Measurements from ENCODE around the gene GSS. TPM values are rescaled to one million over a fixed set of nuclear protein-coding genes. Genes with fewer than 3 reads are reported as not detected.

The GSS gene
- total RNA-seq, 1 experiment from 2014 or later = 110 TPM

DNA sequence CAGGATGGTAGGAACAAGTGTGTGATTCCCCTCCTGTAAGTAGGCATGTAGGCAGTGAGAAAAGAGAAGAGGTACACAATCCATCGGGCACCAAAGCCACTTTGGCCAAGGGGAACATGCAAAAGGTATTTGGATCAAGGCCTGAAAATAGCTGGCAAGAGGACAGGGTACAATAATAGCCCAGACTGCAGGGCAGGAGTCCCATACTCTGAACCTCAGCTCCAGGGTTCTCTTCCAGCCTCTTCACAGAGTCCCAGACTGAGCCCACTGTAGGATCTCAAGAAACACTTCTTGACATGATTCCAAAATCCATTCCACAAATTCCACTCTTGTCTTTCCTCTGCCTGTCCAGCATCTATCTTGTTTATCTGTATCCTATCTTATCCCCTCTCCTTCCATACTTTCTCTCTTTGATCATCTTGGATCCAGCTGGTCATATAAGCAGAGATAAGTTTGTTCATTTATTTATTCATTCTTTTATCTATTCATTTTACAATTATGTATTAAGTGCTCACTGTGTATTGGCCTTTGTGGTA, 59.5 kb downstream of the GSS start:
- intact Hi-C loops (cut with micrococcal nuclease; ENCODE audit: unreplicated experiment) = no loop called here
- H3K27ac Mint-ChIP-seq (ENCODE audit: unreplicated experiment) = no peak overlapping the region
- no peaks in the 10 kb centered on the region for H3K27me3 Mint-ChIP-seq (ENCODE audit: unreplicated experiment)
- no peak for DNase-seq
- CTCF ChIA-PET = interaction anchor here (0.6 to 1.7 kb wide), 3 partner anchors 11 to 452 kb away, joined by 3 to 5 read pairs (median 3); no protein-coding TSS in a partner anchor
- BruUV-seq (replicated peaks) = no TSS peak
- TF ChIP-seq, protein P1, sequence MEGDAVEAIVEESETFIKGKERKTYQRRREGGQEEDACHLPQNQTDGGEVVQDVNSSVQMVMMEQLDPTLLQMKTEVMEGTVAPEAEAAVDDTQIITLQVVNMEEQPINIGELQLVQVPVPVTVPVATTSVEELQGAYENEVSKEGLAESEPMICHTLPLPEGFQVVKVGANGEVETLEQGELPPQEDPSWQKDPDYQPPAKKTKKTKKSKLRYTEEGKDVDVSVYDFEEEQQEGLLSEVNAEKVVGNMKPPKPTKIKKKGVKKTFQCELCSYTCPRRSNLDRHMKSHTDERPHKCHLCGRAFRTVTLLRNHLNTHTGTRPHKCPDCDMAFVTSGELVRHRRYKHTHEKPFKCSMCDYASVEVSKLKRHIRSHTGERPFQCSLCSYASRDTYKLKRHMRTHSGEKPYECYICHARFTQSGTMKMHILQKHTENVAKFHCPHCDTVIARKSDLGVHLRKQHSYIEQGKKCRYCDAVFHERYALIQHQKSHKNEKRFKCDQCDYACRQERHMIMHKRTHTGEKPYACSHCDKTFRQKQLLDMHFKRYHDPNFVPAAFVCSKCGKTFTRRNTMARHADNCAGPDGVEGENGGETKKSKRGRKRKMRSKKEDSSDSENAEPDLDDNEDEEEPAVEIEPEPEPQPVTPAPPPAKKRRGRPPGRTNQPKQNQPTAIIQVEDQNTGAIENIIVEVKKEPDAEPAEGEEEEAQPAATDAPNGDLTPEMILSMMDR (IDR thresholded peaks at IDR 0.05; ENCODE audit: unreplicated experiment) = no peak
- H3K4me1 Mint-ChIP-seq (ENCODE audit: low read depth, unreplicated experiment) = no peaks in the 10 kb centered on the region
- H3K9me3 Mint-ChIP-seq (ENCODE audit: low read depth, unreplicated experiment) = no peaks in the 10 kb centered on the region
- no peak overlapping the region for H3K4me3 Mint-ChIP-seq (ENCODE audit: low read depth, unreplicated experiment)
- no peaks in the 10 kb centered on the region for H3K36me3 Mint-ChIP-seq (ENCODE audit: insufficient read depth, unreplicated experiment)

DNA sequence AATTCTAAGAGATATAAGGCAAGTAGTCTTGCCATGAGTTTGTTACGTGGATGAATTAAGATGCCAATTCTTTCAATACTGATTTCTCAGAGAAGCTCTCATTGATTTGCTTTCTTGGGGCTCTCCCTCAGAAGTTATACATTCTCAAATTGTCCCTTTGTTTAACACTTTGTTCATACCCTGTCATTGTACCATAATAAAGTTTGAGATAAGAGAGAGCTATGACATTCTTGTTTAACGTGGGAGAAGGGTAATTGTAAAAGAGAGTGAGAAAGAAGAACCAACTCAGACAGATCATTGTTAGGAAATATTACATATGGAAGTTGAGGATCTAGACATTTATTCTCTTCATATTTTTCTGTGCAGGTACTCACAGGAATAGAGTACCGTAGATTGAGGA, 60.1 kb downstream of the GSS start:
- intact Hi-C loops (cut with micrococcal nuclease; ENCODE audit: unreplicated experiment) = no loop called here
- Mint-ChIP-seq H3K27ac (ENCODE audit: unreplicated experiment) (no peak overlapping the region), H3K36me3 (ENCODE audit: insufficient read depth, unreplicated experiment) (no peaks in the 10 kb centered on the region), H3K27me3 (ENCODE audit: unreplicated experiment) (no peaks in the 10 kb centered on the region), H3K9me3 (ENCODE audit: low read depth, unreplicated experiment) (no peaks in the 10 kb centered on the region), H3K4me1 (ENCODE audit: low read depth, unreplicated experiment) (no peaks in the 10 kb centered on the region), H3K4me3 (ENCODE audit: low read depth, unreplicated experiment) (no peak overlapping the region)
- DNase-seq = no peak
- TF ChIP-seq, protein P1 (IDR thresholded peaks at IDR 0.05; ENCODE audit: unreplicated experiment) = no peak
- CTCF ChIA-PET = interaction anchor here (1.7 kb wide), 1 partner anchor 12 kb away, joined by 3 read pairs; no protein-coding TSS in a partner anchor
- no TSS peak for BruUV-seq (replicated peaks)

DNA sequence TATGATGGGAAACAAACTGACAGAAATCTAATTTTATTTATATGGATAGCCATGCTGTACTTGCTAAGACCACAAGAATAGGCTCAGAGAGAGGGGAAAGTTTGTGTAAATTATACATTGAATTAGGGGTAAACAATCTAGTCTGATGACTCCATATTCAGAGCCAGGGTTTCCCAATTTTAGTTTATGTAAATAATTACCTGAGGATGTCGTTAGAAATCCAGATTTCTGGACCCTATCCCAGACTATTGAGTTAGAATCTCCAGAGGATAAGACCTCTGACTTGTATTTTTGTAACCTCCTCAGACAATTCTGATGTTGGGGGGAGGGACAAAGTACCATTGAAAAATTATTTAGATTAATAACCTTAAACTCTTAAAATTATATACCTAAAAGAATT, 60.9 kb downstream of the GSS start:
- Mint-ChIP-seq H3K9me3 (ENCODE audit: low read depth, unreplicated experiment) (no peaks in the 10 kb centered on the region), H3K4me1 (ENCODE audit: low read depth, unreplicated experiment) (peaks cover 5% of the 10 kb centered on the region), H3K27me3 (ENCODE audit: unreplicated experiment) (no peaks in the 10 kb centered on the region), H3K4me3 (ENCODE audit: low read depth, unreplicated experiment) (no peak overlapping the region), H3K36me3 (ENCODE audit: insufficient read depth, unreplicated experiment) (no peaks in the 10 kb centered on the region), H3K27ac (ENCODE audit: unreplicated experiment) (no peak overlapping the region)
- BruUV-seq (replicated peaks) = no TSS peak
- TF ChIP-seq, protein P1 (IDR thresholded peaks at IDR 0.05; ENCODE audit: unreplicated experiment) = no peak
- intact Hi-C loops (cut with micrococcal nuclease; ENCODE audit: unreplicated experiment) = no loop called here
- CTCF ChIA-PET = interaction anchor here (1.7 kb wide), 1 partner anchor 13 kb away, joined by 3 read pairs; no protein-coding TSS in a partner anchor
- DNase-seq = no peak

DNA sequence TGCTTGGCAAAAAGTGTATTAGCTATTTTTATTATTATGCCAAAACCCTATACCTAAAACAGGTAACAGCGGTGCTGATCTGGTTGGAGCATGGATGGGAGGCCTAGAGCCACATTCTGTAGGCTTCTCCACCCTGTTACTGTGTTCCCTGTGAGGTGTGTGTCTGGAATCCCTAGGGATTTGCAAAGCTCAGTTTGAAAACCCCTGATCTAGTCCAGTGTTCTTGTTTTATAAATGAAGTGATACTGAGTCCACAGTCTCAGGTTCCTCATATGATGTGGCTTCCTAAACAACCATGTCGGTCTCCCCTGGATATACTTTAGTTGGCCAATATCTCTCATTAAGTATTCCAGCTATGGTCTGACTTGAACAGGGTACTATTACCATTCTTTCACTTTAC, 62.9 kb downstream of the GSS start:
- no peak overlapping the region for H3K4me3 Mint-ChIP-seq (ENCODE audit: low read depth, unreplicated experiment)
- no peaks in the 10 kb centered on the region for H3K27me3 Mint-ChIP-seq (ENCODE audit: unreplicated experiment)
- H3K4me1 Mint-ChIP-seq (ENCODE audit: low read depth, unreplicated experiment) = peaks cover 10% of the 10 kb centered on the region
- intact Hi-C loops (cut with micrococcal nuclease; ENCODE audit: unreplicated experiment) = no loop called here
- H3K27ac Mint-ChIP-seq (ENCODE audit: unreplicated experiment) = no peak overlapping the region
- no peak for DNase-seq
- H3K36me3 Mint-ChIP-seq (ENCODE audit: insufficient read depth, unreplicated experiment) = no peaks in the 10 kb centered on the region
- TF ChIP-seq, protein P1 (IDR thresholded peaks at IDR 0.05; ENCODE audit: unreplicated experiment) = no peak
- BruUV-seq (replicated peaks) = no TSS peak
- CTCF ChIA-PET = interaction anchor here (0.5 to 0.6 kb wide), 2 partner anchors 12 to 397 kb away, joined by 3 to 4 read pairs; no protein-coding TSS in a partner anchor
- H3K9me3 Mint-ChIP-seq (ENCODE audit: low read depth, unreplicated experiment) = peaks cover 4% of the 10 kb centered on the region
